Loucy (cell line): ENCODE measurements around the gene OPN1MW3.
"Not testable (repeated sequence)": the region's sequence is repeated elsewhere in the genome, so short reads cannot be mapped to it uniquely, and the experiment has no call there.

Source experiments
- H2AFZ ChIP-seq: fragments of 200-600 bp; sonication (generic); 2 replicates; pipeline ENCODE4 v1.6.0; 2016; ENCODE audit warnings: antibody characterized with exemption, mild to moderate bottlenecking, low read length, moderate library complexity
- H3F3A ChIP-seq: fragments of 200-600 bp; 2 replicates; pipeline ENCODE4 v1.6.0; 2016; ENCODE audit warnings: antibody characterized with exemption, low read depth, mild to moderate bottlenecking
- H3K27me3 ChIP-seq: fragments of 200-600 bp; sonication (generic); 2 replicates; pipeline ENCODE4 v1.6.1; 2014; ENCODE audit warnings: low read length, mild to moderate bottlenecking; ENCODE audit not compliant: insufficient read depth, poor library complexity, severe bottlenecking
- H3K36me3 ChIP-seq: fragments of 200-600 bp; sonication (generic); 2 replicates; pipeline ENCODE4 v1.6.1; 2016; ENCODE audit warnings: low read length; ENCODE audit not compliant: insufficient read depth
- H3K4me1 ChIP-seq: fragments of 200-600 bp; sonication (generic); 2 replicates; pipeline ENCODE4 v1.5.1; 2014; ENCODE audit warnings: low read length, mild to moderate bottlenecking; ENCODE audit not compliant: insufficient read depth, poor library complexity, severe bottlenecking
- H3K4me2 ChIP-seq: fragments of 200-600 bp; sonication (generic); 2 replicates; pipeline ENCODE4 v1.6.0; 2014; ENCODE audit warnings: antibody characterized with exemption, low read length, low read depth, mild to moderate bottlenecking; ENCODE audit not compliant: poor library complexity, severe bottlenecking
- H3K4me3 ChIP-seq: fragments of 200-600 bp; sonication (generic); 2 replicates; pipeline ENCODE4 v1.5.1; 2014; ENCODE audit warnings: low read length, mild to moderate bottlenecking, mixed read lengths; ENCODE audit not compliant: poor library complexity, severe bottlenecking
- H3K79me2 ChIP-seq: fragments of 200-600 bp; sonication (generic); 2 replicates; pipeline ENCODE4 v1.6.1; 2014; ENCODE audit warnings: low read length; ENCODE audit not compliant: insufficient read depth
- H3K9ac ChIP-seq: fragments of 200-600 bp; sonication (generic); 2 replicates; pipeline ENCODE4 v1.6.0; 2014; ENCODE audit warnings: mild to moderate bottlenecking, low read depth, low read length, moderate library complexity; ENCODE audit not compliant: poor library complexity, severe bottlenecking
- H3K9me2 ChIP-seq: fragments of 200-600 bp; sonication (generic); replicated peaks from 2 replicates; pipeline ENCODE4 v1.6.1; 2016; ENCODE audit warnings: low read depth, low read length, mixed read lengths
- H3K9me3 ChIP-seq: fragments of 200-600 bp; sonication (generic); 2 replicates; pipeline ENCODE4 v1.6.1; 2014; ENCODE audit warnings: mild to moderate bottlenecking, antibody characterized with exemption, low read length, low read depth; ENCODE audit not compliant: insufficient read depth
- H4K20me1 ChIP-seq: fragments of 200-600 bp; sonication (generic); 2 replicates; pipeline ENCODE4 v1.6.0; 2014; ENCODE audit warnings: antibody characterized with exemption, low read length, mild to moderate bottlenecking; ENCODE audit not compliant: insufficient read depth, poor library complexity, severe bottlenecking
- CTCF ChIP-seq: fragments of 200-600 bp; sonication (generic); conservative IDR thresholded peaks from 2 replicates; pipeline ENCODE4 v1.5.1; 2014; ENCODE audit warnings: mild to moderate bottlenecking, antibody characterized with exemption, low read length
- EZH2phosphoT487 ChIP-seq: fragments of 200-600 bp; IDR thresholded peaks from 2 replicates; pipeline ENCODE4 v1.6.1; 2018; ENCODE audit warnings: antibody characterized with exemption, mild to moderate bottlenecking, moderate library complexity, borderline replicate concordance

Gene OPN1MW3

GRCh38 chrX:154263072-154263471 is 5.7 kb downstream of the OPN1MW3 start:
- H3F3A ChIP-seq, H3K27me3 ChIP-seq, H3K9me3 ChIP-seq, H4K20me1 ChIP-seq, H3K36me3 ChIP-seq, H3K79me2 ChIP-seq, H3K4me1 ChIP-seq, H3K4me2 ChIP-seq, H3K9me2 ChIP-seq, H3K4me3 ChIP-seq, H3K9ac ChIP-seq, H2AFZ ChIP-seq: not testable (repeated sequence)

GRCh38 chrX:154269245-154269644 is 11.9 kb downstream of the OPN1MW3 start:
- H4K20me1 ChIP-seq, H3K4me2 ChIP-seq, H3K4me1 ChIP-seq, H2AFZ ChIP-seq, H3K9me3 ChIP-seq, H3K9me2 ChIP-seq, H3K27me3 ChIP-seq, H3K9ac ChIP-seq, H3K4me3 ChIP-seq, H3K79me2 ChIP-seq, H3K36me3 ChIP-seq, H3F3A ChIP-seq: not testable (repeated sequence)

GRCh38 chrX:154284489-154285338 is 27.3 kb downstream of the OPN1MW3 start:
- H3K4me2 ChIP-seq, H3K9me3 ChIP-seq, H3K9me2 ChIP-seq, H3K4me1 ChIP-seq, H3K36me3 ChIP-seq, H3K79me2 ChIP-seq, H3K4me3 ChIP-seq, H2AFZ ChIP-seq, H3K27me3 ChIP-seq, H3K9ac ChIP-seq, H3F3A ChIP-seq, H4K20me1 ChIP-seq: not testable (repeated sequence)

- not testable (repeated sequence) for H3F3A ChIP-seq, H3K9ac ChIP-seq, H4K20me1 ChIP-seq, H2AFZ ChIP-seq, H3K9me3 ChIP-seq, H3K4me2 ChIP-seq, H3K4me3 ChIP-seq, H3K9me2 ChIP-seq, H3K4me1 ChIP-seq, H3K36me3 ChIP-seq, H3K79me2 ChIP-seq, H3K27me3 ChIP-seq
Observed at GRCh38 chrX:154286406-154286805, 29.0 kb downstream of the OPN1MW3 start.

- Histone ChIP-seq H3K9me3 (no peaks in the 10 kb centered on the region), H3K4me1 (no peaks in the 10 kb centered on the region), H3K4me3 (no peak within 1 kb of the TSS), H3F3A (no peaks in the 10 kb centered on the region), H3K36me3 (no peaks in the 10 kb centered on the region), H3K9me2 (no peaks in the 10 kb centered on the region), H3K27me3 (no peaks in the 10 kb centered on the region), H3K4me2 (no peak within 1 kb of the TSS), H3K9ac (no peak within 1 kb of the TSS), H2AFZ (no peak within 1 kb of the TSS), H3K79me2 (no peaks in the 10 kb centered on the region), H4K20me1 (no peaks in the 10 kb centered on the region)
- TF ChIP-seq CTCF (no peak), EZH2phosphoT487 (no peak)
Observed at GRCh38 chrX:154294791-154295574, 37.6 kb downstream of the OPN1MW3 start, which contains the start of gene TEX28. TSS of gene TEX28 (minus strand) at chrX:154295124. CDS start at chrX:154292117, 3,007 bp downstream.
